Caco-2 (cell line): Measurements from ENCODE around the gene PRDM1. TPM values are rescaled to one million over a fixed set of nuclear protein-coding genes. Genes with fewer than 3 reads are reported as not detected.

Experiments used
- BruUV-seq: library from RNA; stranded (reverse); fragments of 400-500 nt; replicated peaks from 2 replicates; lab custom pipeline; 2021; lab: Mats Ljungman, UMichigan
- CTCF ChIA-PET: fragments of 300-600 bp; sonication (Branson Sonifier 250); formaldehyde crosslinking; loops from one replicate; lab custom pipeline; 2022; ENCODE audit warnings: antibody characterized with exemption; lab: Charles Lee
- POLR2A ChIA-PET: fragments of 300-600 bp; sonication (Branson Sonifier 250); formaldehyde crosslinking; loops from one replicate; lab custom pipeline; 2022; ENCODE audit warnings: antibody characterized with exemption; lab: Charles Lee
- DNase-seq, 2 experiments: peaks; one replicate each; pipeline versions ENCODE4 v3.0.0 to v3.0.0-alpha.2; 2020 to 2022
- H3K27me3 ChIP-seq: replicated peaks from 2 replicates; pipeline ENCODE4 v1.6.0; 2011; ENCODE audit warnings: low read length; ENCODE audit not compliant: control insufficient read depth, insufficient read depth
- H3K36me3 ChIP-seq: 2 replicates; pipeline ENCODE4 v1.5.1; 2011; ENCODE audit warnings: low read length; ENCODE audit not compliant: control insufficient read depth, insufficient read depth
- H3K4me1 ChIP-seq: fragments of 250-450 bp; sonication (Bioruptor Pico); 2 replicates; pipeline ENCODE4 v1.5.1; 2020; ENCODE audit warnings: mild to moderate bottlenecking
- H3K4me3 ChIP-seq: 2 replicates; pipeline ENCODE4 v1.5.1; 2011; ENCODE audit warnings: low read depth, mild to moderate bottlenecking, control low read depth, low read length
- H3K9me3 ChIP-seq: fragments of 250-450 bp; sonication (Bioruptor Pico); 2 replicates; pipeline ENCODE4 v1.5.1; 2020; ENCODE audit warnings: mild to moderate bottlenecking, moderate library complexity
- H3K27ac Mint-ChIP-seq: one replicate; pipeline ENCODE4 v1.8.0; 2022; ENCODE audit warnings: mixed read lengths; ENCODE audit not compliant: unreplicated experiment
- H3K27me3 Mint-ChIP-seq: one replicate; pipeline ENCODE4 v1.8.0; 2022; ENCODE audit warnings: mixed read lengths; ENCODE audit not compliant: insufficient read depth, unreplicated experiment
- H3K36me3 Mint-ChIP-seq: one replicate; pipeline ENCODE4 v1.8.0; 2022; ENCODE audit warnings: mild to moderate bottlenecking, mixed read lengths; ENCODE audit not compliant: insufficient read depth, unreplicated experiment
- H3K4me1 Mint-ChIP-seq: one replicate; pipeline ENCODE4 v1.8.0; 2022; ENCODE audit warnings: low read depth, mixed read lengths; ENCODE audit not compliant: unreplicated experiment
- H3K4me3 Mint-ChIP-seq: one replicate; pipeline ENCODE4 v1.8.0; 2022; ENCODE audit warnings: mild to moderate bottlenecking, moderate library complexity, mixed read lengths; ENCODE audit not compliant: unreplicated experiment
- H3K9me3 Mint-ChIP-seq: one replicate; pipeline ENCODE4 v1.8.0; 2022; ENCODE audit warnings: mixed read lengths; ENCODE audit not compliant: unreplicated experiment
- intact Hi-C: fragments of 100-400 bp; cut with micrococcal nuclease; formaldehyde crosslinking; loops from one replicate; pipeline ENCODE4 v1.10.0; 2022; ENCODE audit not compliant: unreplicated experiment
- total RNA-seq: library from RNA; stranded (reverse); gene quantifications from 2 replicates; pipeline ENCODE4 v1.2.3, GENCODE V29; 2022
- TF ChIP-seq, protein P1 (sequence below), 2 experiments: fragments of 200-600 bp in 1 of 2; IDR thresholded peaks; 1 replicate in 1 of 2; 2 replicates in 1 of 2; pipeline versions ENCODE4 v1.5.1 to v1.8.0; 2011 to 2022; ENCODE audit warnings: antibody characterized with exemption in 1 of 2, control low read depth in 1 of 2, inconsistent platforms in 1 of 2, low read depth in 1 of 2, low read length in 1 of 2, mild to moderate bottlenecking in 1 of 2, moderate library complexity in 1 of 2; ENCODE audit not compliant: insufficient read depth in 1 of 2, severe bottlenecking in 1 of 2, unreplicated experiment in 1 of 2

The PRDM1 gene
- total RNA-seq, 1 experiment from 2014 or later, result 10.4 TPM

GRCh38 chr6:106069478-106069877 is 16.7 kb upstream of the PRDM1 start:
- no peak for DNase-seq
- H3K36me3 Mint-ChIP-seq, result peaks cover 10% of the 10 kb centered on the region
- TF ChIP-seq, protein P1, sequence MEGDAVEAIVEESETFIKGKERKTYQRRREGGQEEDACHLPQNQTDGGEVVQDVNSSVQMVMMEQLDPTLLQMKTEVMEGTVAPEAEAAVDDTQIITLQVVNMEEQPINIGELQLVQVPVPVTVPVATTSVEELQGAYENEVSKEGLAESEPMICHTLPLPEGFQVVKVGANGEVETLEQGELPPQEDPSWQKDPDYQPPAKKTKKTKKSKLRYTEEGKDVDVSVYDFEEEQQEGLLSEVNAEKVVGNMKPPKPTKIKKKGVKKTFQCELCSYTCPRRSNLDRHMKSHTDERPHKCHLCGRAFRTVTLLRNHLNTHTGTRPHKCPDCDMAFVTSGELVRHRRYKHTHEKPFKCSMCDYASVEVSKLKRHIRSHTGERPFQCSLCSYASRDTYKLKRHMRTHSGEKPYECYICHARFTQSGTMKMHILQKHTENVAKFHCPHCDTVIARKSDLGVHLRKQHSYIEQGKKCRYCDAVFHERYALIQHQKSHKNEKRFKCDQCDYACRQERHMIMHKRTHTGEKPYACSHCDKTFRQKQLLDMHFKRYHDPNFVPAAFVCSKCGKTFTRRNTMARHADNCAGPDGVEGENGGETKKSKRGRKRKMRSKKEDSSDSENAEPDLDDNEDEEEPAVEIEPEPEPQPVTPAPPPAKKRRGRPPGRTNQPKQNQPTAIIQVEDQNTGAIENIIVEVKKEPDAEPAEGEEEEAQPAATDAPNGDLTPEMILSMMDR (IDR thresholded peaks at IDR 0.05; ENCODE audit: insufficient read depth in 1 of 2, low read depth in 1 of 2, low read length in 1 of 2, severe bottlenecking in 1 of 2, unreplicated experiment in 1 of 2), result no peak
- H3K9me3 Mint-ChIP-seq, result no peaks in the 10 kb centered on the region
- Histone ChIP-seq H3K27me3 (no peaks in the 10 kb centered on the region), H3K4me3 (no peak overlapping the region), H3K9me3 (no peaks in the 10 kb centered on the region), H3K36me3 (no peaks in the 10 kb centered on the region; the same call in 1 of the 2 replicates), H3K4me1 (no peaks in the 10 kb centered on the region)
- H3K4me1 Mint-ChIP-seq, result peaks cover 6% of the 10 kb centered on the region
- intact Hi-C loops, result no loop called here
- no peak overlapping the region for H3K27ac Mint-ChIP-seq
- ChIA-PET CTCF (no interaction called here), POLR2A (no interaction called here)
- no peaks in the 10 kb centered on the region for H3K27me3 Mint-ChIP-seq
- BruUV-seq, result no TSS peak
- H3K4me3 Mint-ChIP-seq, result no peak overlapping the region

DNA sequence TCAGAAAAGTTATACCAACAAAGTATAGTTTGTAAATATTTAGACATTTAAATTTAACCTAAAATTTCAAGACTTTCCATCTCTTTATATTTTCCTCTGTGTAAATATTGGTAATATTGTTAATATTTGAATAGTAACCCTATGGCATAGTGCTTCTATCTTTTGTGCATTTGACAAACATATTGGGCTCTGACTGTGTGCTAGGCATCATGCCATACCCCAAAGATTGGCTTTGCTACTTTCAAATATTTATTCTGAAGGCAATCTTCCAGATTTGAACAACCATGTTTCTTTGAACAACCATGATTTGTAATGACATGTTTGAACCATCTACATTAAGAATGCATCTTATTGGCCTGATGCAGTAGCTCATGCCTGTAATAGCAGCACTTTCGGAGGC is 15.5 kb upstream of the PRDM1 start:
- intact Hi-C loops, result no loop called here
- Histone ChIP-seq H3K9me3 (no peaks in the 10 kb centered on the region), H3K4me3 (no peak overlapping the region), H3K27me3 (no peaks in the 10 kb centered on the region), H3K36me3 (no peaks in the 10 kb centered on the region; the same call in 1 of the 2 replicates), H3K4me1 (no peaks in the 10 kb centered on the region)
- no peaks in the 10 kb centered on the region for H3K9me3 Mint-ChIP-seq
- peaks cover 6% of the 10 kb centered on the region for H3K4me1 Mint-ChIP-seq
- DNase-seq, result no peak
- POLR2A ChIA-PET, result no interaction called here
- CTCF ChIA-PET, result no interaction called here
- no peaks in the 10 kb centered on the region for H3K27me3 Mint-ChIP-seq
- H3K36me3 Mint-ChIP-seq, result peaks cover 10% of the 10 kb centered on the region
- H3K27ac Mint-ChIP-seq, result no peak overlapping the region
- BruUV-seq, result no TSS peak
- H3K4me3 Mint-ChIP-seq, result no peak overlapping the region
- TF ChIP-seq, protein P1 (IDR thresholded peaks at IDR 0.05; ENCODE audit: insufficient read depth in 1 of 2, low read depth in 1 of 2, low read length in 1 of 2, severe bottlenecking in 1 of 2, unreplicated experiment in 1 of 2), result no peak

DNA sequence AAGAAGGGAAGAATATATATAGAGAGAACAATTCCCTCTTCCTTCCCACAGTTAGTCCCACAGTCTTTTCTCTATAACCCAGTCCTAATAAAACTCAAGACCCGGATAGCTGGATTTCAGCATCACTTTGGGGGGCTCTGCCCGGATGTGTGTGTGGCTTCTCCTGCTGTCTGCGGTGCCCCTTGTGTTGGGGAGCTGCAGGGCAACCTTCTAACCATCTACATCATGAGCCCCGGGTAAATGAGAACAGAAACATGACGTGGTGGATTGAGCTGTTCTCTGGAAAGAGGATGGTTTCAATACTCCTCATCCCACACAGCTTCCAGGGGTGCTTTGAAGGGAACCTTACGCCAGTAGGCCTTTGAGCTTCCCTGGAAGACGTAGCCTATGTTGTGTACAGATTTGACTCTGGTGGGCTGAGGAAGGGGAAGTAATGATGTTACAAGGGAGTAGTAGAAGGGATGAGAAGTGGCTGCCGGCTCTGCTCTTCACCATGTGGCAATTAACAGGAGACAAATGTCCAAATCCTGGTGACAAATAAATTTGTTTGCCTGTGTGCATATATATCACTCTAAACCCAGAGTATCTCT is 13.5 kb upstream of the PRDM1 start:
- POLR2A ChIA-PET, result no interaction called here
- H3K9me3 Mint-ChIP-seq, result no peaks in the 10 kb centered on the region
- H3K4me1 ChIP-seq, result no peaks in the 10 kb centered on the region
- no peaks in the 10 kb centered on the region for H3K27me3 ChIP-seq
- peaks cover 10% of the 10 kb centered on the region for H3K36me3 Mint-ChIP-seq
- H3K4me3 ChIP-seq, result no peak overlapping the region
- H3K27me3 Mint-ChIP-seq, result no peaks in the 10 kb centered on the region
- H3K36me3 ChIP-seq, result no peaks in the 10 kb centered on the region; the same call in 1 of the 2 replicates
- CTCF ChIA-PET, result interaction anchor here (1.1 kb wide), 1 partner anchor 21 kb away, joined by 3 read pairs; no protein-coding TSS in a partner anchor
- H3K4me1 Mint-ChIP-seq, result peaks cover 2% of the 10 kb centered on the region
- no peak for DNase-seq
- TF ChIP-seq, protein P1 (IDR thresholded peaks at IDR 0.05; ENCODE audit: insufficient read depth in 1 of 2, low read depth in 1 of 2, low read length in 1 of 2, severe bottlenecking in 1 of 2, unreplicated experiment in 1 of 2), result no peak
- H3K27ac Mint-ChIP-seq, result no peak overlapping the region
- no peak overlapping the region for H3K4me3 Mint-ChIP-seq
- H3K9me3 ChIP-seq, result no peaks in the 10 kb centered on the region
- intact Hi-C loops, result no loop called here
- BruUV-seq, result no TSS peak
